GF-D8 (cell line): ENCODE data around the gene CYP39A1.

Source experiments
- DNase-seq: peaks from one replicate; lab custom pipeline; 2025; lab: John Stamatoyannopoulos, UW

Gene CYP39A1

GRCh38 chr6:46652603-46653438 lies at the start of gene CYP39A1, which contains the start of gene SLC25A27:
TSS of gene CYP39A1 (minus strand) at chr6:46652818. CDS start at chr6:46652582, 236 bp downstream.
TSS of gene SLC25A27 (plus strand) at chr6:46652975. CDS start at chr6:46653193, 218 bp downstream.
- DNase-seq = no peak

- DNase-seq = no peak
Observed at GRCh38 chr6:46699970-46700369, 47.4 kb upstream of the CYP39A1 start.

GRCh38 chr6:46690911-46691451 lies 38.4 kb upstream of the CYP39A1 start:
- no peak for DNase-seq

GRCh38 chr6:46690141-46690755 lies 37.6 kb upstream of the CYP39A1 start:
- no peak for DNase-seq

- no peak for DNase-seq
Observed at GRCh38 chr6:46689657-46690056, 37.0 kb upstream of the CYP39A1 start.

GRCh38 chr6:46688966-46689335 lies 36.3 kb upstream of the CYP39A1 start:
- no peak for DNase-seq

- DNase-seq = no peak
Observed at GRCh38 chr6:46688117-46688965, 35.7 kb upstream of the CYP39A1 start.

GRCh38 chr6:46687619-46688097 lies 35.0 kb upstream of the CYP39A1 start, which contains the start of gene TDRD6:
TSS of gene TDRD6 (plus strand) at chr6:46687885. CDS start at chr6:46688129, 244 bp downstream.
- DNase-seq = no peak

GRCh38 chr6:46684771-46685170 lies 32.2 kb upstream of the CYP39A1 start:
- no peak for DNase-seq

GRCh38 chr6:46677314-46677654 lies 24.7 kb upstream of the CYP39A1 start:
- no peak for DNase-seq

- no peak for DNase-seq
Observed at GRCh38 chr6:46676604-46677313, 24.1 kb upstream of the CYP39A1 start.

GRCh38 chr6:46674410-46674809 lies 21.8 kb upstream of the CYP39A1 start:
- DNase-seq = no peak

- DNase-seq = no peak
Observed at GRCh38 chr6:46667377-46667776, 14.8 kb upstream of the CYP39A1 start.

- no peak for DNase-seq
Observed at GRCh38 chr6:46661483-46661882, 8.9 kb upstream of the CYP39A1 start.

GRCh38 chr6:46657642-46658041 lies 5.0 kb upstream of the CYP39A1 start:
- DNase-seq = no peak

- no peak for DNase-seq
Observed at GRCh38 chr6:46655803-46656202, 3.2 kb upstream of the CYP39A1 start.

GRCh38 chr6:46653439-46654195 lies 999 bp upstream of the CYP39A1 start:
- no peak for DNase-seq

- no peak for DNase-seq
Observed at GRCh38 chr6:46652232-46652602, 401 bp downstream of the CYP39A1 start.

- no peak for DNase-seq
Observed at GRCh38 chr6:46651816-46652215, 802 bp downstream of the CYP39A1 start.

GRCh38 chr6:46651006-46651405 lies 1.6 kb downstream of the CYP39A1 start:
- no peak for DNase-seq
